Measurements from ENCODE around the gene LAMA2. TPM values are rescaled to one million over a fixed set of nuclear protein-coding genes. Genes with fewer than 3 reads are reported as not detected.
A peak's percentile ranks its signal among the peaks of the same experiment; 100 is the strongest.

LAMA2 gene
- total and polyA plus RNA-seq, 8 donors, result 3.4 to 110 (median 31.6) TPM

DNA sequence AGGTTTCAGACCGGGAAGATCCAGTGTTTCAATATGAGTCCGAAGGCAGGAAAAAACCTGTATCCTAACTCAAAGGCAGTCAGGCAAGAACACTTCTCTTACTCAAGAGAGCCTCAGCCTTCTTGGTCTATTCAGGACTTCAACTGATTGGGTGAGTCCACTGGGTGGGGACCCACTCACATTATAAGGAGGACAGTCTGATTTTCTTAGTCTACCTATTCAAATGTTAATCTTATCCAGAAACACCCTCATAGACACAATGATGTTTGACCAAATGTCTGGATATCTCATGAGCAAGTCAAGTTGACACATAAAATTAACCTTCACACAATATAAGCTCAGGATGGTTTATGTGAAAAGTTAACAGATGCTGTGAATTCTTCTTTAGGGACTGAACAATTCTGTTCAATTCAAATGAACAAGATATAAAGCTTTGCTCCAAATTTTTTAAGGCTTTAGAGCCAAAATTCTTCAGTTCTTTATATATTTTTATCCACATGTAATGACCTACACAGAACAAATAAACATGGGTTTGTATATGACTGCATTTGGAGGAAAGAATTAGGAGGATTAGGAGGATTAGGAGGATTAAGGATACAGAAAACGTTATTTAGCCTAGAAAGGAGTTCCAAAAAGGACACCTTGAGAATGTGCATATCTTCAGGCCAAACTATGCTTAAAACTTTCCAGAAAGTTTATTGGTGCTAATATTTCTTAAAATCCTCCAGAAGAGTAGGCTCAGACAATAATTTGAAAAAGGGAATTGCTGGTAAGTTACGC is 35.3 kb upstream of the LAMA2 start:
- 56 to 79% (median 69%) methylated on average over 4 of the region's 4 CpGs for WGBS, 5 donors
- no peak for TF ChIP-seq POLR2AphosphoS5 (IDR thresholded peaks at IDR 0.05)
- no peak for TF ChIP-seq EP300 (IDR thresholded peaks at IDR 0.05)
- TF ChIP-seq POLR2A (IDR thresholded peaks at IDR 0.05), result no peak
- TF ChIP-seq, protein P1, sequence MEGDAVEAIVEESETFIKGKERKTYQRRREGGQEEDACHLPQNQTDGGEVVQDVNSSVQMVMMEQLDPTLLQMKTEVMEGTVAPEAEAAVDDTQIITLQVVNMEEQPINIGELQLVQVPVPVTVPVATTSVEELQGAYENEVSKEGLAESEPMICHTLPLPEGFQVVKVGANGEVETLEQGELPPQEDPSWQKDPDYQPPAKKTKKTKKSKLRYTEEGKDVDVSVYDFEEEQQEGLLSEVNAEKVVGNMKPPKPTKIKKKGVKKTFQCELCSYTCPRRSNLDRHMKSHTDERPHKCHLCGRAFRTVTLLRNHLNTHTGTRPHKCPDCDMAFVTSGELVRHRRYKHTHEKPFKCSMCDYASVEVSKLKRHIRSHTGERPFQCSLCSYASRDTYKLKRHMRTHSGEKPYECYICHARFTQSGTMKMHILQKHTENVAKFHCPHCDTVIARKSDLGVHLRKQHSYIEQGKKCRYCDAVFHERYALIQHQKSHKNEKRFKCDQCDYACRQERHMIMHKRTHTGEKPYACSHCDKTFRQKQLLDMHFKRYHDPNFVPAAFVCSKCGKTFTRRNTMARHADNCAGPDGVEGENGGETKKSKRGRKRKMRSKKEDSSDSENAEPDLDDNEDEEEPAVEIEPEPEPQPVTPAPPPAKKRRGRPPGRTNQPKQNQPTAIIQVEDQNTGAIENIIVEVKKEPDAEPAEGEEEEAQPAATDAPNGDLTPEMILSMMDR (IDR thresholded peaks at IDR 0.05), result no peak
- Histone ChIP-seq H3K4me3 (no peak overlapping the region), H3K27ac (no peak overlapping the region), H3K27me3 (no peaks in the 10 kb centered on the region), H3K9me3 (no peaks in the 10 kb centered on the region), H3K36me3 (no peaks in the 10 kb centered on the region), H3K4me1 (no peaks in the 10 kb centered on the region)
- no peak for DNase-seq
- intact Hi-C loops (cut with DNase I; ENCODE audit: low total_unique reads), result no loop called here

DNA sequence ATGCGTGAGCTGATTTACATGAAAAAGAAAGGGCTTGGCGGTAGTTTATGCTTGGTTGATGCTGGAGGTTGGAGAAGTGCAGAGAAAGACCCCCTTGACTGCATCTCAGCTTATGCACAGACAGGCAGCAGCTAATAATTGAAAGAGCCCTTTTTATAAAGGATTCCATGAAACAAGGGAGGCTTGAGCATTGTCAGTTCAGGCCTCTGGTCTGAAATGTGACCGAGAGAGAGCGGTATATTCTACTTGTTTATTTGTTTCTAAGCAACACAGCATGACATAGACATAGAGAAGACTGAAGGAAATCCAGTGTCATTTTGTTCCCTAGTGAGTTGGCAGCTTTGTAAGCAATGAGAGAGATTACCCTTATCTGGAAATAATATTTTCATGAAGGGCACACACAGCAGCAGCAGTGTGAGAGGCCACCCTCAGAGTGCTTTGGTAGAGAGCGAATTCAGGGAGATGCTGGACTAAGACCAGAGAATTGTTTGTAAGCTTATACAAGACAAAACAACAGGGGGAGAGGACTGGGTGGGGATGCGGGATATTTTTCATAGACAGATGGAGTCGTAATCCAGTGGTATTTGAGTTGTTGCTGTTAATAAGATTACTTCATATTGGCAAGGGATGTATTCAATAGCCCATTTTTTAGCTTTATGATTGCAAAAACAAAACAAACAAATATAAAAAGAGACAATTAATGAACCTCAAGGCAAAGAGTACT is 34.6 kb upstream of the LAMA2 start:
- H3K27ac ChIP-seq, result no peak overlapping the region
- WGBS, 5 donors, result 71 to 77% (median 74%) methylated on average over 7 of the region's 7 CpGs
- no peak for TF ChIP-seq EP300 (IDR thresholded peaks at IDR 0.05)
- TF ChIP-seq, protein P1 (IDR thresholded peaks at IDR 0.05), result no peak
- no peak for TF ChIP-seq POLR2AphosphoS5 (IDR thresholded peaks at IDR 0.05)
- TF ChIP-seq POLR2A (IDR thresholded peaks at IDR 0.05), result no peak
- intact Hi-C loops (cut with DNase I; ENCODE audit: low total_unique reads), result no loop called here
- no peaks in the 10 kb centered on the region for H3K9me3 ChIP-seq
- no peaks in the 10 kb centered on the region for H3K4me1 ChIP-seq
- no peaks in the 10 kb centered on the region for H3K27me3 ChIP-seq
- H3K36me3 ChIP-seq, result no peaks in the 10 kb centered on the region
- DNase-seq, result peak in 1 of 2 donors; percentile 17
- H3K4me3 ChIP-seq, result no peak overlapping the region

DNA sequence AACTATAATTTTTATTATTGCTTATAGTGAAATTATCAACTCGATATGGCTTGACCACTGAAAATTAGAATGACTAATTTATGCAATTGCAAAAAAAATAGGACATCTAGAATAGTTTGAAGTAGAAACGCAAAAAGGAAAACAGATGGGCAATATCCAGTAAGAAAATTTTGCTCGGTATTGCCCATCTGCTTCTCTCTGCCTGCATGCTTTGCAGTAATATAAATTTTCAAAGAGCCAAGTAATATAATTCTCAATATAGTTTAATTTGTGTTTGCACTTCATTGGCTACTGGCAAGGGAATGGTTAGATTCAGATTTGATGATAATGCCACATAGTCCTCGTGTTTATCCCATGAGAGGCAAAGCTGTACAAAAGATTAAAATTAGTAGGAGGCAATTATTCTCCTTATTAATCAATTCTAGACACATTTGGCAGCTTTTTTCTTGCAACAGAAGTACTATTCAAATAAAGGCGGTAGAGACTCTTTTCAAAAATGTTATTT is 27.3 kb upstream of the LAMA2 start:
- TF ChIP-seq POLR2AphosphoS5 (IDR thresholded peaks at IDR 0.05) (no peak), POLR2A (IDR thresholded peaks at IDR 0.05) (no peak), EP300 (IDR thresholded peaks at IDR 0.05) (no peak)
- TF ChIP-seq, protein P1 (IDR thresholded peaks at IDR 0.05), result no peak
- Histone ChIP-seq H3K36me3 (no peaks in the 10 kb centered on the region), H3K27ac (no peak overlapping the region), H3K4me1 (peaks cover 0 to 8% (median 0%) of the 10 kb centered on the region in 4 donors), H3K27me3 (no peaks in the 10 kb centered on the region), H3K9me3 (peaks cover 0 to 5% (median 2%) of the 10 kb centered on the region in 4 donors), H3K4me3 (no peak overlapping the region)
- intact Hi-C loops (cut with DNase I; ENCODE audit: low total_unique reads), result no loop called here
- WGBS, 5 donors, result 57 to 68% (median 64%) methylated on average over 5 of the region's 5 CpGs
- DNase-seq, result no peak

DNA sequence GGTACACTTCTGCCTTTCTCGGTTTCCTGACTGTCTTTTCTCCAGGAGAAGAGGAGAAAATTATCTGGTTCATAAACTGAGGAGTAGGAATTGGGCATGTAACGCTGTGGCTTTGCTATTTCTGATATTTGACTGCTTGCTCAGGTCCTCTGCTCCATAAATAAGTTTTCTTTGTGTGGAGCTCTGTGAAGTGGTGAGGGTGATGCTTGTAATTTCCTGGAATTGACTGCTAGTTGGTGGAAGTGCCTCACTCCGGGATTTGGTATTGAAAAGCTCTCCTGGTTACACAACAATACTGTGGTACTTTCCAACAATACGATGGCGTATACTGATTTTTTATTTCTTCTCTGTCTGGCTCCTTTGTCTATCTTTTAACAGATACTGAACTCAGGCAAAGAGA is 25.1 kb upstream of the LAMA2 start:
- no peaks in the 10 kb centered on the region for H3K27me3 ChIP-seq
- H3K9me3 ChIP-seq, result peaks cover 0 to 12% (median 4%) of the 10 kb centered on the region in 4 donors
- no peak overlapping the region for H3K27ac ChIP-seq
- TF ChIP-seq POLR2AphosphoS5 (IDR thresholded peaks at IDR 0.05) (no peak), EP300 (IDR thresholded peaks at IDR 0.05) (no peak), POLR2A (IDR thresholded peaks at IDR 0.05) (no peak)
- TF ChIP-seq, protein P1 (IDR thresholded peaks at IDR 0.05), result no peak
- no peaks in the 10 kb centered on the region for H3K36me3 ChIP-seq
- WGBS, 5 donors, result 80 to 91% (median 87%) methylated on average over 5 of the region's 5 CpGs
- peaks cover 0 to 8% (median 0%) of the 10 kb centered on the region in 4 donors for H3K4me1 ChIP-seq
- no peak overlapping the region for H3K4me3 ChIP-seq
- DNase-seq, result no peak
- intact Hi-C loops (cut with DNase I; ENCODE audit: low total_unique reads), result no loop called here

All from stomach (tissue), 9 donors.